ENCODE data around the gene EEFSEC.

- no peak for TF ChIP-seq CTCF (conservative IDR thresholded peaks at IDR 0.05; ENCODE audit: low read depth, low read length)
- no peak for TF ChIP-seq EZH2phosphoT487 (IDR thresholded peaks at IDR 0.05; ENCODE audit: borderline replicate concordance, low read length)
- TF ChIP-seq EZH2 (IDR thresholded peaks at IDR 0.05; ENCODE audit: low read length, unreplicated experiment): no peak
Measured at GRCh38 chr3:128215290-128215689, 62.0 kb downstream of the EEFSEC start.

Data from PC-3 (cell line).